H1 (cell line): ENCODE measurements around the gene ERAP2. TPM values are rescaled to one million over a fixed set of nuclear protein-coding genes. Genes with fewer than 3 reads are reported as not detected.

ENCODE experiments used
- CTCF ChIP-seq, 3 experiments: IDR thresholded peaks; 1 replicate in 2 of 3; 2 replicates in 1 of 3; pipeline versions ENCODE4 v1.5.1 to v1.6.1; 2011; ENCODE audit warnings: low read length in 3 of 3, mild to moderate bottlenecking in 3 of 3, inconsistent platforms in 2 of 3, low read depth in 1 of 3, moderate library complexity in 1 of 3; ENCODE audit not compliant: insufficient read depth in 1 of 3; ENCODE audit errors: control extremely low read depth in 1 of 3
- polyA plus RNA-seq, 7 experiments: library from polyadenylated mRNA; depleted of rRNA in 3 of 7; stranded (reverse) in 5 of 7; unstranded in 2 of 7; fragments of >200 nt in 5 of 7; fragments of 200-250 nt in 2 of 7; gene quantifications; 1 replicate in 5 of 7; 2 replicates in 1 of 7; 4 replicates in 1 of 7; pipeline versions ENCODE4 v1.2.1 to v1.2.3, GENCODE V29; 2011 to 2013; ENCODE audit warnings: missing spikeins in 2 of 7, mixed read lengths in 2 of 7
- total RNA-seq: library from RNA; stranded (reverse); fragmentation: NEBNext Ultra II Directional; extraction: Animal tissue kit (Norgen Biotek cat#: 25700); gene quantifications from 2 replicates; pipeline ENCODE4 v1.2.1, GENCODE V29; 2021

ERAP2 gene
- total and polyA plus RNA-seq, 2 of the 8 experiments (the other 6 are each of a cell fraction or from before 2014, with no cell fraction given): 0.14 TPM; not detected in 1

- TF ChIP-seq CTCF (IDR thresholded peaks at IDR 0.05; ENCODE audit: control extremely low read depth in 1 of 3, insufficient read depth in 1 of 3, low read depth in 1 of 3, low read length in 3 of 3): no peak
Observed at GRCh38 chr5:96838201-96839070, 37.9 kb upstream of the ERAP2 start (continued).
